Peyer's patch (tissue), 4 donors: ENCODE results near the gene DHRSX.

Experiments used
- POLR2A ChIP-seq, 2 donors: fragments of 450-650 bp; IDR thresholded peaks; one replicate each; pipeline ENCODE4 v1.5.1; 2017; ENCODE audit warnings: antibody characterized with exemption in 2 of 2, mild to moderate bottlenecking in 2 of 2, moderate library complexity in 2 of 2
- TF ChIP-seq, protein P1 (sequence below), 6 experiments: fragments of 450-650 bp in 4 of 6; fragments of 200-600 bp in 2 of 6; sonication (generic) in 1 of 6; IDR thresholded peaks; one replicate each; pipeline ENCODE4 v1.5.1; 2017 to 2019; ENCODE audit warnings: antibody characterized with exemption in 6 of 6, mild to moderate bottlenecking in 3 of 6, moderate library complexity in 1 of 6

DNA sequence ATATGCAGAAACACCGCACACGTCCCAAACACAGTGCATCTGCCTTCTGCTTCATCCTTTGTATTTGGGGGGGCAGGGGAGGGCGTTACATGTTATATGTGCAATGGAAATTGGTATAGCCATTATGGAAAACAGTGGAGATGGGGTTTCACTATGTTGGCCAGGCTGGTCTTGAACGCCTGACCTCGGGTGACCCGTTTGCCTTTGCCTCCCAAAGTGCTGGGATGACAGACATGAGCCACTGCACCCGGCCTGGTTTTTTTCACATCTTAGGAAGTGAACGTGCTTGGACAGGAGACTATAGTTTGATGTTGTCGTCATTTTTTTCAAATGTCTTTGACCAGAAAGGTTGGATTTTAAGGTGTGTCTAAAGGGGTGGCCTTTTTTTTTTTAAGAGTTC lies 88.6 kb downstream of the DHRSX start:
- TF ChIP-seq, protein P1, sequence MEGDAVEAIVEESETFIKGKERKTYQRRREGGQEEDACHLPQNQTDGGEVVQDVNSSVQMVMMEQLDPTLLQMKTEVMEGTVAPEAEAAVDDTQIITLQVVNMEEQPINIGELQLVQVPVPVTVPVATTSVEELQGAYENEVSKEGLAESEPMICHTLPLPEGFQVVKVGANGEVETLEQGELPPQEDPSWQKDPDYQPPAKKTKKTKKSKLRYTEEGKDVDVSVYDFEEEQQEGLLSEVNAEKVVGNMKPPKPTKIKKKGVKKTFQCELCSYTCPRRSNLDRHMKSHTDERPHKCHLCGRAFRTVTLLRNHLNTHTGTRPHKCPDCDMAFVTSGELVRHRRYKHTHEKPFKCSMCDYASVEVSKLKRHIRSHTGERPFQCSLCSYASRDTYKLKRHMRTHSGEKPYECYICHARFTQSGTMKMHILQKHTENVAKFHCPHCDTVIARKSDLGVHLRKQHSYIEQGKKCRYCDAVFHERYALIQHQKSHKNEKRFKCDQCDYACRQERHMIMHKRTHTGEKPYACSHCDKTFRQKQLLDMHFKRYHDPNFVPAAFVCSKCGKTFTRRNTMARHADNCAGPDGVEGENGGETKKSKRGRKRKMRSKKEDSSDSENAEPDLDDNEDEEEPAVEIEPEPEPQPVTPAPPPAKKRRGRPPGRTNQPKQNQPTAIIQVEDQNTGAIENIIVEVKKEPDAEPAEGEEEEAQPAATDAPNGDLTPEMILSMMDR (IDR thresholded peaks at IDR 0.05), result no peak
- TF ChIP-seq POLR2A (IDR thresholded peaks at IDR 0.05), result no peak
